ENCODE measurements around the gene VIPR1.

- no peak for TF ChIP-seq POLR2A (IDR thresholded peaks at IDR 0.05)
- no peak for TF ChIP-seq CTCF (IDR thresholded peaks at IDR 0.05)
These were observed 22.3 kb downstream of the VIPR1 start for GRCh38 chr3:42524751-42525150.
